Measurements from ENCODE around the gene PLCB3. TPM values are rescaled to one million over a fixed set of nuclear protein-coding genes. Genes with fewer than 3 reads are reported as not detected.

The PLCB3 gene
- polyA plus RNA-seq, 1 experiment: 30.2 TPM

GRCh38 chr11:64218628-64219353, 32.5 kb upstream of the PLCB3 start:
- peaks cover 11% of the 10 kb centered on the region for H3K36me3 ChIP-seq (ENCODE audit: control insufficient read depth, insufficient read depth, low read length)
- no peak overlapping the region for H3K4me3 ChIP-seq (ENCODE audit: low read depth, low read length)
- no peaks in the 10 kb centered on the region for H3K27me3 ChIP-seq (ENCODE audit: control insufficient read depth, insufficient read depth, low read length)
- ChIA-PET POLR2A (interaction anchor here (0.6 kb wide), 1 partner anchor 37 kb away, joined by 3 read pairs; no protein-coding TSS in a partner anchor), CTCF (interaction anchor here (1.4 to 5.2 kb wide), 3 partner anchors 8 to 33 kb away, joined by 4 to 26 read pairs (median 6); partner anchors contain the start of genes FERMT3 and PLCB3)
- DNase-seq (ENCODE audit: low read depth): no peak
- TF ChIP-seq CTCF (IDR thresholded peaks at IDR 0.05; ENCODE audit: insufficient read depth, low read depth, low read length): no peak

- H3K36me3 ChIP-seq (ENCODE audit: control insufficient read depth, insufficient read depth, low read length): peaks cover 15% of the 10 kb centered on the region
- ChIA-PET POLR2A (no interaction called here), CTCF (no interaction called here)
- no peak for TF ChIP-seq CTCF (IDR thresholded peaks at IDR 0.05; ENCODE audit: insufficient read depth, low read depth, low read length)
- no peak overlapping the region for H3K4me3 ChIP-seq (ENCODE audit: low read depth, low read length)
- H3K27me3 ChIP-seq (ENCODE audit: control insufficient read depth, insufficient read depth, low read length): no peaks in the 10 kb centered on the region
- no peak for DNase-seq (ENCODE audit: low read depth)
Measured at GRCh38 chr11:64219354-64219684, 32.0 kb upstream of the PLCB3 start.

- Histone ChIP-seq H3K27me3 (ENCODE audit: control insufficient read depth, insufficient read depth, low read length) (no peaks in the 10 kb centered on the region), H3K4me3 (ENCODE audit: low read depth, low read length) (no peak overlapping the region), H3K36me3 (ENCODE audit: control insufficient read depth, insufficient read depth, low read length) (peaks cover 17% of the 10 kb centered on the region)
- POLR2A ChIA-PET: no interaction called here
- DNase-seq (ENCODE audit: low read depth): no peak
- CTCF ChIA-PET: no interaction called here
- TF ChIP-seq CTCF (IDR thresholded peaks at IDR 0.05; ENCODE audit: insufficient read depth, low read depth, low read length): no peak
Measured at GRCh38 chr11:64219755-64220154, 31.6 kb upstream of the PLCB3 start.

GRCh38 chr11:64220271-64220670, 31.1 kb upstream of the PLCB3 start:
- no peaks in the 10 kb centered on the region for H3K27me3 ChIP-seq (ENCODE audit: control insufficient read depth, insufficient read depth, low read length)
- no peak overlapping the region for H3K4me3 ChIP-seq (ENCODE audit: low read depth, low read length)
- H3K36me3 ChIP-seq (ENCODE audit: control insufficient read depth, insufficient read depth, low read length): peaks cover 17% of the 10 kb centered on the region
- ChIA-PET POLR2A (no interaction called here), CTCF (interaction anchor here (4.8 kb wide), 1 partner anchor 14 kb away, joined by 26 read pairs; the partner anchor contains the start of gene FERMT3)
- TF ChIP-seq CTCF (IDR thresholded peaks at IDR 0.05; ENCODE audit: insufficient read depth, low read depth, low read length): no peak
- no peak for DNase-seq (ENCODE audit: low read depth)

- ChIA-PET POLR2A (no interaction called here), CTCF (interaction anchor here (4.8 kb wide), 1 partner anchor 15 kb away, joined by 26 read pairs; the partner anchor contains the start of gene FERMT3)
- no peak overlapping the region for H3K4me3 ChIP-seq (ENCODE audit: low read depth, low read length)
- no peak for DNase-seq (ENCODE audit: low read depth)
- H3K36me3 ChIP-seq (ENCODE audit: control insufficient read depth, insufficient read depth, low read length): peaks cover 17% of the 10 kb centered on the region
- no peak for TF ChIP-seq CTCF (IDR thresholded peaks at IDR 0.05; ENCODE audit: insufficient read depth, low read depth, low read length)
- no peaks in the 10 kb centered on the region for H3K27me3 ChIP-seq (ENCODE audit: control insufficient read depth, insufficient read depth, low read length)
Measured at GRCh38 chr11:64220798-64221197, 30.5 kb upstream of the PLCB3 start.
